NK-92 (cell line): Measurements from ENCODE around the gene PPP3R1.
A peak's percentile ranks its signal among the peaks of the same experiment; 100 is the strongest.

ENCODE experiments used
- DNase-seq: peaks from one replicate; lab custom pipeline; 2025; ENCODE audit not compliant: unreplicated experiment; lab: John Stamatoyannopoulos, UW

PPP3R1 gene, protein sequence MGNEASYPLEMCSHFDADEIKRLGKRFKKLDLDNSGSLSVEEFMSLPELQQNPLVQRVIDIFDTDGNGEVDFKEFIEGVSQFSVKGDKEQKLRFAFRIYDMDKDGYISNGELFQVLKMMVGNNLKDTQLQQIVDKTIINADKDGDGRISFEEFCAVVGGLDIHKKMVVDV

DNA sequence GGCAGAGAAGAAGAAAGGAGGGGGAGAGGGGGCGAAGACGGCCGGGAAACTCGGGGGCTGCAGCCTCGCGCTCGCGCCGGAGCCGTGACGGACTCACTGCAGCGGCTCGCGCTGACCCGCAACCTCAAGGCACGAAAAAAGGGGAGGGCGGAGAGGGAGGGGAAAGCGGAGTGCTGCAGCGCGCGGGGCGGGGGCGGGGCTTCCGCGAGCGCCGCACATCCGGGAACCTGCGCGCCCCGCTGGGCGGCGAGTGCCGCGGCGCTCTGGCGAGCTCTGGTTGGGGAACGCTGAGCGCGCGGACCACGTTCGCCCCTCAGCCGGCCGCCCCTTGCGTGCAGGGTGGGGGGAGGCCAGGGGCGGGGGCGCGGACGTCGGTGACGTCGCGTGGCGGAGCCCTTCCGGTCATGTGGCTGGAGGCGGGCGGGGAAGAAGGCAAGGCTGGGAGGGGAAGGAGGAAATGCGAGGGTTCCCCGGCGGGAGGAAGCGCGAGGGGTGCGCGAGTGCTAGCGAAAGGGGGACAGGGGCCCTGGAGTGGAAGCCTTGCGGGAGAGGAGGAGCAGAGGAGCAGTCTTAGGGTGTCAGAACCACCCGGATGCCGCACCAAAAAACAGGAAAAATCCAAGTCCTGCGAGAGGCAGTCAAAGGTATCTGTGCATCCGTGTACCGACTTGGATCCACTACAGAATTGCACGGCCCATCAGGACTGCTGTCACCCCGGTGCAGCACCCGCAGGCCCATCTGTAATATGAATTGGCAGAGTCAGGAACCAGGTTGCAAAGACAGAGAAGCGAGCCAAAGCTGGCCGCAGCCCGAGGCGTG is at the start of gene PPP3R1:
TSS of gene PPP3R1 (minus strand) at position 133 of the 819 bp plus-strand sequence. CDS start 405 bp downstream, outside the sequence.
- DNase-seq, result peak; percentile 56

DNA sequence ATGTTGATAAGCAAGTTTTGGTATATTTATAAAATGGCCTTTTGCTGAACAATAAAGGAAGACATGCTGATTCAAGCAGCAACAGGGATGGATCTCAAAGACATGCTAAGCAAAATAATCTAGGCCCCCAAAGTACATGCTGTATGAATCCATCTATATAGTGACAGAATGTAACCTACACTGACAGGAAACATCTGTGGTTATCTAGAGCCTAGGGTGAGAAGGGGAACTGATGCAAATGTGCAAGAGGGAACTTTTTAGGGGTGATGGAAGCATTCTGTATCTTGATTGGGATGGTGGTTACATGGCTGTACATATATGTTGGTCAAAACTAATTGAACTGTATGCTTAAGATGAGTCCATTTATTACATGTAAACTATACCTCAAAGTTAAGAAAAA is 43.2 kb upstream of the PPP3R1 start:
- no peak for DNase-seq

DNA sequence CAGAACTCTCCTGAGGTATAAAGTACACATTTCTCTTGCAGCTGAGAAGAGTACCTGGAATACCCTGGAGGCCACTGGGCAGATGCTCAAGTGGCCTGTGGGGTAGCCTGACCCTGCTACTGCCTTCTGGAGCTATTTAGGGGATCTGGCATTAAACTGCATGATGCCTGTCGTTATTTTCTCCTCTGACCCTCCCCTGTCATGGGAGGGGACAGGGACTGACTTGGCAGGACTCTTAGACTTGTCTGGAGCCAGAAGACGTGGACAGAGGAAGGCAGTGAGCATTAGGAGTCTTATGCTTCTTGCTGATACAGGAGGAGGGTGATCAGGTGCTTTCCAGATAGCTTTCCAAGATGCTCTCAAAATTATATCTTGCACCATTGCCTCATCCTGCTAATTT is 42.6 kb upstream of the PPP3R1 start:
- DNase-seq, result no peak

DNA sequence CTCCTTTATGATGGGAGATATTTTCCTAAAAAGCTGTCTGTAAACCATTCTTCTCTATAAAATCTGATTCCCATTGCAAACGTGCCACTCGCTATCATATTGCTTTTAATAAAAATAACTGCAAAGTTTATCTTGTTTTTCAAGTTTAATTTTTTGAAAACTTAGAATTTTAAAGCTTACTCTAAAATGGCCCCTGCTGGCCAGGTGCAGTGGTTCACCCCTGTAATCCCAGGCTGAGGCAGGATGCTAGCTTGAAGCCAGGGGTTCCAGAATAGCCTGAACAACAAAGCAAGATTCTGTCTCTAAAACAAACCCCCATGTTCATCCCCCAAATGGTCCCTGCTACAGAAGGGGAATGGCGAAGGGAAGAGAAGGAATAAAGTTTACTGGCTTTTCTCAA is 41.9 kb upstream of the PPP3R1 start:
- no peak for DNase-seq

DNA sequence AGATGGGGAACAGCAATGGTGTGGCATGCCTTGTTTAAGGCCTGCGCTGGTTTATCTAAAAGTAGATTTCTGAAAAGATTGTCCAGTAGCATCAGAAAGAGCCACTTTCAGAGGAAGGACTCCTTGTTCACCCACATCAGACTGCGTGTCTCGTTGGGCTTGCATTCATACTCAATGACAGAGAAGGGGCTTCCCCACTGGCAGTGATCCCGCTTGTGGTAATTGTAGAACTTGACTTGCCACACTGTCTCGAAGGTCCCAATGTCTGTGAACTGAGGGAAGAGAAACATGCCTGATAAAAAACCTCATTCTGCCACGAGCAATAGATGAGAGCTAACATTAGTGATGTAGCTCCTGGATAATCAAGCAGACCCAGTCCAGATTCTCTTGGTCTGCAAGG is 41.4 kb upstream of the PPP3R1 start:
- DNase-seq, result no peak

DNA sequence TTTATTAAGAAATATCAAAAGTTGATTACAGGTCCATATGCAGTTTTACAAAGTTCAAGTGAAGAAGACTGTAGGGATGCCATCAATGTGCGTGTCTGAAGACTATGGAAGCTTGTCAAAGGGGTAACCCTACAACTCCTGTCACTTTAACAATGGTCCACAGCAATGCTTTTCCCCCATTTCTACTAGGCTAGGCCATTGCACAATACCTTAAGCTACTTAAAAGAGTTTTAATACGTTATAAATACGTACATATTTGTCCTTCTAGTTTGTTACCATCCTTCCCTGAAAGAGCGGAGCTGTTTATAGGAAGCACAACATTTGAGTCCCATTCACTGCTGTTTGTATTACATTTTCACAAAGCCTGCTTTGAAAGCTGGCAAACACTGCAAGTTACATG is 40.7 kb upstream of the PPP3R1 start:
- no peak for DNase-seq

DNA sequence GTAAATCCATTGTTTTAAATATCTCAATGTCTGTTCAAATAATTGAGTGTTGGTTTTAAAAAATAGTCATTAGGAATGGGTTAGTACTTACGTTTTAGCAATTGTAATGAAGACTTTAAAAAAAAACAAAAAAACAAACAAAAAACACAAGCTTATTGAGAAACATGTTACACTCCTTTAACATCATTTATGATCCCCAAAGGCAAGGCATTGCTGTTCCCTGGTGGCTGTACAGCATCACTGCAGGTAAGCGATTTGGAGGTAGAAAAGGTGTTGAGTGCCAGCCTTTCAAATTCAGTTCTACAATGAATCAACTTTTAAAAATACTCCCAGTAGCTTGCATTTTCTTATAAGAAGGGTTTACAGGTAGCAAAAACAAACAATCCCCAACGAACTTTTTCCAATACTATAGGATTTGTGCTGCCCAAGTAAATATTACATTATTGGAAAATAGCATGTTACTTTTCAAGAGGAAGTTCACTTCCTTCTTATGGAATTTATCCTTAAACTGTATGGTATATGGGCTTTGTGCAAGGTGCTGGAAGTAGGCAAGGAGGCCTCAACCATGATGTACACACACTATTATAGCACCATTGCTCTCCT is 39.9 kb upstream of the PPP3R1 start:
- DNase-seq, result no peak

DNA sequence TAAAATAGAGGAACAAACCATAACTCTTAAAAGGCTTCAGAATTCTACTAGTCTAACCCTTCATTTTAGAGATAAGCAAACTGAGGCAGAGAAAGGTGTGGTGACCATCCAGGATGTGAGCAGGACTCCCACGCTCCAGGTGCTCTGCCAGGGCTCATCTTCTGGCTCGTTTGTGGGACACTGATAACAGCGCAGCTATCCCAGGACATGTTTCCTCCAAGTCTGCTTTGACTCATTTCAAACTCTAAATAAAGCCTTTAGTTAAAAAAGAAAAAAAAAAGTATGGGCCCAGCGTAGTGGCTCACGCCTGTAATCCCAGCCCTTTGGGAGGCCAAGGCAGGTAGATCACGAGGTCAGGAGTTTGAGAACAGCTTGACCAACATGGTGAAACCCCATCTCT is 39.0 kb upstream of the PPP3R1 start:
- no peak for DNase-seq

DNA sequence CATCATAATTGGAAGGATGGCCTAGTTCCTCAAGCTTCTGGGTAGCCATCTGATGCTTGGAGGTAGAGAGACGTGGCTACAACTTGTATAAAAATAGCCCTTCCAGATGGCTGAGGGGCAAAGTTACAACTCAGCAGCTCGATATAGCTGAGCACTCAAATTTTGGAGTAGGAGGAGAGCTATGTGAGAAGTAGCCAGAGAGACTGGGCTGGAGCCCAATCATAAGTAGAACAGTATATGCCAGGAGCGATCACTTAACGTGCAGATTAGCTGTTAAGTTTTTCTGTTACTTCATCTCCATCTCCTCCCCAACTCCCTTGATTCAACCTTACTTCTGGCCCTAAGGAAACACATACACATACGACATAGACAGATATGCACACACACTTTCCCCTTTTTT is 38.6 kb upstream of the PPP3R1 start:
- no peak for DNase-seq

DNA sequence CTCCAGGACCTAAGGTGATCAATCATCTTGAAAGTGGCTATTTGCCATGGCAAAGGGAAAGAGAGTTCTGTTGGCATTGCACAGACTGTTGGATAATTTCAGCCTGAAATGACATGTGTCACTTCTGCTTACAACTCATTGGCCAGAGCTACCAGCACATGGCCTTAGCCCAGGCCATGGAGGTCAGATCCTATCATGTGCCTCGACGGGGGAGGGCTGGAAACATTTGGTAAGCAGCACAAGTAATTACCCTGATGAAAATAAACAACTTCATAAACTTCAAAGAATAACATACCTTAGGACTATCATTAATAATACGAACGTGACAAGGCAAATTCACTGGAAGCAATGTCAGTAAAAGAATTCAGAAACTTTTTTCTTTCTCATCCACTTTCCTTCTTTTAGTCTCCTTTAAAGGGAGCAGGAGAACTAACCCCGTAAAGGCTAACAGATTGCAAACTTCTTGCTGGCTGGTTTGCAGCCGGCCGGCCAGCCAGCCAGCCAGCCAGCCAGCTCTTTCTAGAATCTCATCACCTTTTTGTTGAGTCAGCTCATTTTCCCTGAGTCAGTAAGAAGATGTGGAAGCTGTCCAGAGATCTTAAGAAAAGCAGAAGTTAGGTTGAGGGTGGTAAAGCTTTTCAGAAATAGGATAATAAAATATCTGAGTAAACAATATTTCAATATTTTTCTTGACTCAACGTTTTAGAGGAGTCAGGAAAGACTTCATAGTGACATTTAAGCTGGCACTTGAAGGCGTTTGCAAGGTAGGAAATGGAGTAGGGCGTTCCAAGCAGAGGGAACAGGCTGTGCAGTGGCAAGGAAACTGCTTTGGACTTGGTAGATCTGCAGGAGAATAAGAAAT is 35.5 kb upstream of the PPP3R1 start:
- no peak for DNase-seq

DNA sequence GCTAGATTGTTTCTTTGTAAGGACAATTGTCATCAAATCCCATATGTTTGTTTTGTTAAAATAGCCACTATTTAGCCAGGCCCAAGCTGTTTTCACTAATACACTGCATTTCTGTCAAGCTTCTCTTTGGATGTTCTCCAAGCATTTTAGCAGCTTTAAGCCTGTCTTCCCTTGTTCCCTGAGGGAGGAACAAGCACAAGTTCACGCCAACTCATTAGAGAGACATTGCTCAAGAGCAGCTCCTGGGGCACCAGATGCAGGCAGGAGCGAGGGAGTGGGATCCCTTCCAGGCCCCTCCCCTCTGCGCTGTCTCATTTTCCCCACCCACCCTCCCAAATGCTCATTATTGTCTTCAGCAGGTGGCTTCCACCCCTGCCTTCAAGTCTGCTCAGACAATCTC is 32.6 kb upstream of the PPP3R1 start:
- no peak for DNase-seq

DNA sequence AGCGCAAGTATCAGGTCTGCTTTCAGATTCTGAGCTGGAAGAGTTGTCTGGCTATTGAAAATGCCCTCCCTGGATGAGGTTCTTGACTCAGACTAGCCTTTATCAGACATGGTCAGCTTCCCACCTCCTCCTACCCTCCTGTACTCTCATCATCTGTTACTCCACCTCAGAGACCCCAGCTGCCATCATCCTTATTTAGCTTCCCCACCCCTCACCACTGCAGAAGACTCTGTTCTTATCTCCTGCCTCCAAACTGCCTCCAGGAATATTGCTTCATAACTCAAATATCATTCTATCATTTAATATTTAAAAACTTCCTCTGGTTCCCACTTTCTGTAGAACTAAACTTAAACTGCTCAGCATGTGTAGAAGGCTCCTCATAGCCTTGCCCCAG is 31.1 kb upstream of the PPP3R1 start:
- no peak for DNase-seq

DNA sequence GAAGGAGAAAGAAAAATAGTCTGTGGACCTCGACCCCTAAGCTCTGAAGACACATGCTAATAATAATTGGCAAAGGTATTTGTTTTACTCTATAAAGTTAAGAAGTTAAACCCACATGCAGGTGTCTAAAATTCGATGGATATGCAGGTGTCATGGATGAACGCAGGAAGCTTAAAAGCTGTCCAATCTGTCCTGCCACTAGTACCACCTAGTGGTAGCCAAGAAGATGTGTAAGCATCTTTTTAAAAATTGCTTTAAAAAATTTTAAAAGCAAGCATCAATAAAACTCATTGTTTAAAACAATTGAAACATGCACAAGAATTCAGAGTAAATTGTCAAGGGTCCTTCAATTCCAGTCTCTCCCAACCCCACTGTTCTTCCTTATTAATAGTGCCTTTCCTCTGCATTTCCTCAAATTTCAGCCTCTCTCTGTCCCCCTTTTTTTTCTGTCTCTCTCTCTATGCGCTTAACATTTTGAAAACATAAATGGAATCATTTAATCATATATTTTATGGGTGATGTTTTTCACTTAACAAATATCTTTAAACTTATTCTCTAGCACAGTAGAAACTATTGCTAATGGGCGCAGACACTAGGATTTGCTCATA is 30.6 kb upstream of the PPP3R1 start:
- no peak for DNase-seq

DNA sequence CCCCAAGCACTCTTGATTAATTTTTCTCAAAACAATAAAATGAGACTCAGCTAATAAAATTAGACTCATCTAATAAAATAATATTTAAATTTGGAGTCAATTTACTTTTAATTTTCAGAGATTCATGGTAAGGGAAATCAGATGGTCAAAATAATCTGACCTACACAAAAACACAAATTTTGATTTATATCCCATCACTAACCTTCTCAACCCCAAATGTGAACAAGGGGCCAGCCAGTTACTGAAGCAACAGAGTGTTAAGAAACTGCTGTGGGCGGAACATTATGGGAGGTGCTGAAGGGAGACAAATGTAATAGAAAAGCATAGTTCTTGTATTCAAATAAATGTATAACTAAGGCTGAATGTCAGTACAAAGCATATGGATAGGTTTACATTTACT is 28.5 kb upstream of the PPP3R1 start:
- DNase-seq, result no peak

DNA sequence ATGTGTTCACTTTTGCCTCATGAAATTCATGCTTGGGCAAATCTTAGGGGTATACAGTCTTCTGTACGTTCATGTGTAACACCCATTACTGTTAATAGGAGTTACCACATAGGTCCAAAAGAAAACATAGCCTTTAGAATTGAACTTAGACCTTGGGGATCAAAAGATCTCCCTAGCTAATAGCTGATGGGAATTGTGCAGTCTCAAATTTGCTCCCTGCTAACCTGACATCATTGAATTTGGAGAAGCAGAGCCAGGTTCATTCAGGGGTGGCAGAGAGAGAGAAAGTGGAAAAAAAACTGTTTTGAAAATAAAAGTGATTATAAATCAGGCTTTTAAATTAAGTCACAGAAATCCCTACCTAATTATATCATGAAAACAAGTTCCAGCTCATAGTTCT is 28.0 kb upstream of the PPP3R1 start:
- DNase-seq, result no peak

DNA sequence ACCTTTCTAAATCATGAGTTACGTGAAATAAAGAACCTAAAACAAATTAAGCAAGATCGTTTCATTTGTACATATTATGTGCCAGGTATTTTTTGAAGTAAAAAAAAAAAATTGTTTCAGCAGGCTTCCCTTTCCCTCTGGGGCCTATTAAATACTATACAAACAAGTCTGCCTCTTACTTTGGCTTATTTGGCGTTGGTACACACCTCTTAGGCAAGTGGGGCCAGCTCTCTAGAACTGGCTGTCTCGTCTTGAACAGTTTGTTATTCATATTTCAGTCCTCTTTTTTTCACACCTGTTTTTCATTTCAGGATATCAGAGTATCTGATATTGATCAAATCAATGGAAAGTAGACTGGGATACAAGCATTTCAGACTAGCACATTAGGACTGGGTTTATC is 27.4 kb upstream of the PPP3R1 start:
- no peak for DNase-seq

DNA sequence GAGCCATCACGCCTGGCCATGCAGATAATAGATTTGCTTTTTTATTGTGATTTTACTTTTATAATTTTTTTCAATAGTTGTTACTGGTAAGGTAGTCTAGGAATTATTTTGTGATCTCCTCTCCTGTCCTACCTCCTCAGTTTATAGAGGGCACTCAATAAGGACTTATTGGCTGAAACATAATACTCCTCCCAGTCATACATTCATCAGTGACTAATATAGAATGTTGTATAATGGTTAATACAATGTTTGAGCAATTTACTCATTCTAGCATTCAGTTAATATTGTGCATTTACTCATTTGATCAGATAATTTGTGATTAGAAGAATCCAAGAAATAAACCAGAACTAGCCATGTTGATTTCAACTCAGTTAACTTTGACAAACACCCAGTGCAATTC is 25.8 kb upstream of the PPP3R1 start:
- DNase-seq, result no peak

DNA sequence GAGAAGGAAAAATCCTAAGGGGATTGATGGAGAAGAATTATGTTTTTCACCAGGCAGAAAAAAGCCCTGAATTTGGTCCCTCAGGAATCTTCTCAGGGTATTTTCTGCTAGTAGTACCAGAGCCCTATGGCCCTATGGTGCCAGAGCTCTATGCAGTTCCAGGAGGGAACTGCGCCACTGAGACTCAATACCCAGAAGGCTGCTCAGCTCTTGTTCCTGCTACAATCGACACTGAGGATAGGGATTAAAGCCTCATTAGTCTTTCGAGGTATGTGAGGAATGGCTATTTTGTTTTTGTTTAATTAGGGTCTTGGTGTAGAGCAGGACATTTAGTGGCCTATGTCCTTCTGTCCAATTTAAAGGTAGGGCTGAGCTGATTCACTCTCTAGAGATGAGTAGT is 21.7 kb upstream of the PPP3R1 start:
- DNase-seq, result no peak

DNA sequence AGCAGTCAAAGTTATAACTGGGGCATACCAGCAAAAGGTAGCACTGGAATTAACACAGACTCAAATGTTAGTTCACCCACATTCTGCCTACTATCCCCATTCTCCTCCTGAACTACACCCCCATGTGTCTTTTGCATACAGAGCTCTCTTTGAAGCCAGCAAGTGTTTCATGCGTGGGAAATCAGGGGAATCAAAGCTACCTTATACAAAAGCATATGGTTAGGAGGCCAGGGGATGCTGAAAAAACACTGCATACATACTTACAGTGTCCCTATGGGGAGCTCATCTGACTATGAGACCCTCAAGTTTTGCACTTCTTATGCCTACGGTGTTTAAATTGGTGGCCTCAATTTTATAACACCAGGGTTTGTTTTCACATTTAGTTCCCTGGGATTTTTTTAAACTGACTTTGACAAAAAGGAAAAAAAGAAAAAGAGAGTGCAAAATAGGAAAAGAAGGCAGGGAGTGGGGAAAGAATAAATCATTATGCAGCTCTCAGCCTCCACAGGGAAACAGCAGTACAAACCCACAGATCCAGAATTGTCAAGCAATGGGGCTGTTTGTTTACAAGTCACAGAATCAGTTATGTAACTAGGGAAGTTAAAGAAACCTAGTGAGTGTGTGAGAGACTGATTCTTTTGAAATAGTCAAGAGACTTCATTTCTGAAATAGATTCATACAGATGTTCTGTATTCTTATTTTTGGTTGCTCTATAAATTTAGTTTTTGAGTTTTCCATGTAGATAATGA is 20.1 kb upstream of the PPP3R1 start:
- DNase-seq, result no peak

DNA sequence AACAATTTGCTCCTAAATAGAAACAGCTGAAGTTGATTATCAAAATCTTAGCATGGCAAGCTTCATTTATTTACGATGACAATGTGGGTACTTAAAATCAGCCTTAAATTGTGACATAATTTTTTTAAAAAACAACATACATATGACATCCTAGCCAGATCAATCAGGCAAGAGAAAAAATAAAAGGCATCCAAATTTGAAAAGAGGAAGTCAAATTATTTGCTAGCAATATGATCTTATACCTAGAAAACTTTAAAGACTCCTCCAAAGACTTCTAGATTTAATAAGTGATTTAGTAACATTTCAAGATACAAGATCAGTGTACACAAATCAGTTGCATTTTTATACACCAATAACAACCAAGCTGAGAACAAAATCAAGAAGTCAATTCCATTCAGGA is 14.3 kb upstream of the PPP3R1 start:
- DNase-seq, result no peak
